Stomach (tissue), 4 donors: ENCODE measurements around the gene TMEM72.

ENCODE experiments used
- CTCF ChIP-seq, 7 experiments: fragments of 450-650 bp in 4 of 7; fragments of 200-600 bp in 3 of 7; sonication (generic) in 3 of 7; IDR thresholded peaks; one replicate each; pipeline ENCODE4 v1.5.1; 2016 to 2019; ENCODE audit warnings: antibody characterized with exemption in 7 of 7, control low read depth in 2 of 7, mild to moderate bottlenecking in 1 of 7
- EP300 ChIP-seq: sonication (generic); formaldehyde crosslinking; IDR thresholded peaks from one replicate; pipeline ENCODE4 v1.6.1; 2017; ENCODE audit warnings: antibody characterized with exemption
- POLR2AphosphoS5 ChIP-seq, 3 donors: sonication (generic); formaldehyde crosslinking; IDR thresholded peaks; one replicate each; pipeline ENCODE4 v1.6.1; 2016; ENCODE audit warnings: antibody characterized with exemption in 3 of 3

- TF ChIP-seq CTCF (IDR thresholded peaks at IDR 0.05) = no peak
- TF ChIP-seq POLR2AphosphoS5 (IDR thresholded peaks at IDR 0.05) = peak in 1 of 3 donors; percentile 49
- TF ChIP-seq EP300 = no peak
Observed at GRCh38 chr10:44976352-44977198, 65.4 kb downstream of the TMEM72 start.
